ENCODE results near the gene FAM72A.
"Not testable (repeated sequence)": the region's sequence is repeated elsewhere in the genome, so short reads cannot be mapped to it uniquely, and the experiment has no call there.

- TF ChIP-seq, protein P1, sequence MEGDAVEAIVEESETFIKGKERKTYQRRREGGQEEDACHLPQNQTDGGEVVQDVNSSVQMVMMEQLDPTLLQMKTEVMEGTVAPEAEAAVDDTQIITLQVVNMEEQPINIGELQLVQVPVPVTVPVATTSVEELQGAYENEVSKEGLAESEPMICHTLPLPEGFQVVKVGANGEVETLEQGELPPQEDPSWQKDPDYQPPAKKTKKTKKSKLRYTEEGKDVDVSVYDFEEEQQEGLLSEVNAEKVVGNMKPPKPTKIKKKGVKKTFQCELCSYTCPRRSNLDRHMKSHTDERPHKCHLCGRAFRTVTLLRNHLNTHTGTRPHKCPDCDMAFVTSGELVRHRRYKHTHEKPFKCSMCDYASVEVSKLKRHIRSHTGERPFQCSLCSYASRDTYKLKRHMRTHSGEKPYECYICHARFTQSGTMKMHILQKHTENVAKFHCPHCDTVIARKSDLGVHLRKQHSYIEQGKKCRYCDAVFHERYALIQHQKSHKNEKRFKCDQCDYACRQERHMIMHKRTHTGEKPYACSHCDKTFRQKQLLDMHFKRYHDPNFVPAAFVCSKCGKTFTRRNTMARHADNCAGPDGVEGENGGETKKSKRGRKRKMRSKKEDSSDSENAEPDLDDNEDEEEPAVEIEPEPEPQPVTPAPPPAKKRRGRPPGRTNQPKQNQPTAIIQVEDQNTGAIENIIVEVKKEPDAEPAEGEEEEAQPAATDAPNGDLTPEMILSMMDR (conservative IDR thresholded peaks at IDR 0.05), result not testable (repeated sequence)
- TF ChIP-seq ZFX (IDR thresholded peaks at IDR 0.05), result not testable (repeated sequence)
Measured at GRCh38 chr1:206218285-206218684, 15.6 kb upstream of the FAM72A start.
